IPS-11a (cell line): Measurements from ENCODE around the gene CCDC28B.

Experiments used
- H3K4me3 ChIP-seq: one replicate; pipeline ENCODE4 v1.5.1; 2013; ENCODE audit warnings: low read depth, low read length, control low read depth

The CCDC28B gene

GRCh38 chr1:32220746-32221580 lies 20.6 kb downstream of the CCDC28B start:
- peak overlapping the region; percentile 96 for H3K4me3 ChIP-seq

- H3K4me3 ChIP-seq, result peak overlapping the region; percentile 96
Observed at GRCh38 chr1:32221581-32221979, 21.2 kb downstream of the CCDC28B start.

- H3K4me3 ChIP-seq, result peak within 1 kb of the TSS; percentile 96
Observed at GRCh38 chr1:32221980-32222755, 21.8 kb downstream of the CCDC28B start, which contains the start of the genes EIF3I and TMEM234. EIF3I (plus strand) TSS chr1:32222407; CDS start chr1:32222442, 35 bp downstream. TMEM234 (minus strand) TSS chr1:32222353; CDS start chr1:32222322, 31 bp downstream.

GRCh38 chr1:32223683-32224082 lies 23.3 kb downstream of the CCDC28B start:
- H3K4me3 ChIP-seq, result no peak overlapping the region

- H3K4me3 ChIP-seq, result no peak overlapping the region
Observed at GRCh38 chr1:32224285-32224684, 23.9 kb downstream of the CCDC28B start.

GRCh38 chr1:32228771-32229170 lies 28.4 kb downstream of the CCDC28B start:
- no peak overlapping the region for H3K4me3 ChIP-seq

- H3K4me3 ChIP-seq, result no peak overlapping the region
Observed at GRCh38 chr1:32231843-32232432, 31.5 kb downstream of the CCDC28B start.

- no peak overlapping the region for H3K4me3 ChIP-seq
Observed at GRCh38 chr1:32232558-32233304, 32.3 kb downstream of the CCDC28B start.

- no peak overlapping the region for H3K4me3 ChIP-seq
Observed at GRCh38 chr1:32234792-32235191, 34.4 kb downstream of the CCDC28B start.

GRCh38 chr1:32239337-32239736 lies 38.9 kb downstream of the CCDC28B start:
- peak overlapping the region; percentile 74 for H3K4me3 ChIP-seq

GRCh38 chr1:32239790-32240139 lies 39.4 kb downstream of the CCDC28B start:
- peak overlapping the region; percentile 74 for H3K4me3 ChIP-seq

GRCh38 chr1:32240140-32240951 lies 40.0 kb downstream of the CCDC28B start:
- H3K4me3 ChIP-seq, result peak overlapping the region; percentile 74

GRCh38 chr1:32241001-32241763 lies 40.8 kb downstream of the CCDC28B start:
- peak overlapping the region; percentile 74 for H3K4me3 ChIP-seq

GRCh38 chr1:32242341-32242851 lies 42.0 kb downstream of the CCDC28B start:
- no peak overlapping the region for H3K4me3 ChIP-seq

GRCh38 chr1:32246888-32247273 lies 46.5 kb downstream of the CCDC28B start, which contains the start of gene FAM167B:
FAM167B (plus strand) TSS chr1:32247222; CDS start chr1:32247422, 200 bp downstream.
- H3K4me3 ChIP-seq, result no peak within 1 kb of the TSS

- H3K4me3 ChIP-seq, result no peak overlapping the region
Observed at GRCh38 chr1:32247452-32247851, 47.1 kb downstream of the CCDC28B start.

- H3K4me3 ChIP-seq, result peak overlapping the region; percentile 20
Observed at GRCh38 chr1:32247983-32248889, 47.8 kb downstream of the CCDC28B start.
